ENCODE measurements around the gene ACP2.
"Not testable (repeated sequence)": the region's sequence is repeated elsewhere in the genome, so short reads cannot be mapped to it uniquely, and the experiment has no call there.

DNA sequence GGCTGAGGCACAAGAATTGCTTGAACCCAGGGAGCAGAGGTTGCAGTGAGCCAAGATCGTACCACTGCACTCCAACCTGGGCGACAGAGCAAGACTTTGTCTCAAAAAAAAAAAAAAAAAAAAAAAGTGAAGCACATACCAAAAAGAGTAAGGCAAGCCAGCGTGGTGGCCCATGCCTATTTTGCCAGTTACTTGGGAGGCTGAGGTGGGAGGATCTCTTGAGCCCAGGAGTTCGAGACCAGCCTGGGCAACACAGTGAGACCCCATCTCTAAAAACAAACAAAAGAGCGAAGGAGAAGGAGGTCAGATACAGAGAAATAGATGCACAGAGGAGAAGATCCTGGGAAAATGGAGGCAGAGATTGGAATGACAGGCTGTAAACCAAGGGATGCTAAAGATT is 42.0 kb downstream of the ACP2 start:
- TF ChIP-seq EZH2phosphoT487, CTCF (IDR thresholded peaks at IDR 0.05): not testable (repeated sequence)
